WTC11 (cell line): ENCODE measurements around the gene SUSD6.

Experiments used
- CDX4 ChIP-seq: fragments of 250-450 bp; sonication (Bioruptor Pico); IDR thresholded peaks from 2 replicates; pipeline ENCODE4 v1.9.0; 2021; ENCODE audit warnings: moderate library complexity, mild to moderate bottlenecking, inconsistent platforms, borderline replicate concordance
- FOXK1 ChIP-seq: sonication (generic); formaldehyde crosslinking; IDR thresholded peaks from 2 replicates; pipeline ENCODE4 v1.8.0; 2022; ENCODE audit warnings: mild to moderate bottlenecking, moderate library complexity, missing genetic modification reagents
- FOXP4 ChIP-seq: sonication (generic); formaldehyde crosslinking; IDR thresholded peaks from 2 replicates; pipeline ENCODE4 v1.8.0; 2022; ENCODE audit warnings: mild to moderate bottlenecking, missing genetic modification reagents
- JUN ChIP-seq: sonication (generic); formaldehyde crosslinking; IDR thresholded peaks from 2 replicates; pipeline ENCODE4 v1.8.0; 2023; ENCODE audit warnings: mild to moderate bottlenecking, missing genetic modification reagents
- NR1H2 ChIP-seq: sonication (generic); formaldehyde crosslinking; IDR thresholded peaks from 2 replicates; pipeline ENCODE4 v1.9.0; 2021; ENCODE audit warnings: mild to moderate bottlenecking, moderate library complexity, missing genetic modification reagents
- NR2C2 ChIP-seq: sonication (generic); formaldehyde crosslinking; IDR thresholded peaks from 2 replicates; pipeline ENCODE4 v1.8.0; 2022; ENCODE audit warnings: mild to moderate bottlenecking, missing genetic modification reagents
- USF1 ChIP-seq: sonication (generic); formaldehyde crosslinking; IDR thresholded peaks from 2 replicates; pipeline ENCODE4 v1.8.0; 2022; ENCODE audit warnings: mild to moderate bottlenecking, missing genetic modification reagents

GRCh38 chr14:69584389-69584788 is 27.0 kb upstream of the SUSD6 start:
- TF ChIP-seq FOXP4 (CRISPR knock-in tag) (no peak), NR1H2 (CRISPR knock-in tag) (no peak), USF1 (CRISPR knock-in tag) (no peak), FOXK1 (CRISPR knock-in tag) (no peak), JUN (CRISPR knock-in tag) (no peak), NR2C2 (CRISPR knock-in tag) (no peak), CDX4 (no peak)
